Type B pancreatic cell (in vitro differentiated cells): Measurements from ENCODE around the gene FOSB. TPM values are rescaled to one million over a fixed set of nuclear protein-coding genes. Genes with fewer than 3 reads are reported as not detected.

Experiments
- DNase-seq: peaks from one replicate; pipeline ENCODE4 v3.0.0; 2021; ENCODE audit warnings: mixed read lengths; ENCODE audit not compliant: unreplicated experiment; ENCODE audit errors: extremely low spot score
- H3K27ac Mint-ChIP-seq: 2 replicates; pipeline ENCODE4 v1.8.0; 2021; ENCODE audit warnings: mild to moderate bottlenecking, mixed read lengths
- H3K27me3 Mint-ChIP-seq: 2 replicates; pipeline ENCODE4 v1.8.0; 2021; ENCODE audit warnings: mixed read lengths
- H3K36me3 Mint-ChIP-seq: 2 replicates; pipeline ENCODE4 v1.8.0; 2021; ENCODE audit warnings: mixed read lengths
- H3K4me1 Mint-ChIP-seq: one replicate; pipeline ENCODE4 v1.8.0; 2021; ENCODE audit warnings: mixed read lengths; ENCODE audit not compliant: unreplicated experiment
- H3K4me3 Mint-ChIP-seq: 2 replicates; pipeline ENCODE4 v1.8.0; 2021; ENCODE audit warnings: mild to moderate bottlenecking, mixed read lengths
- H3K9me3 Mint-ChIP-seq: 2 replicates; pipeline ENCODE4 v1.8.0; 2021; ENCODE audit warnings: mixed read lengths
- CTCF ChIP-seq: fragments of 200-600 bp; sonication (generic); conservative IDR thresholded peaks from 2 replicates; pipeline ENCODE4 v1.5.0; 2021; ENCODE audit warnings: antibody characterized with exemption, mild to moderate bottlenecking
- total RNA-seq: library from RNA; stranded (reverse); gene quantifications from 2 replicates; pipeline ENCODE4 v1.2.1, GENCODE V29; 2021; ENCODE audit warnings: low replicate concordance

Gene FOSB
- total RNA-seq, 1 donor from 2014 or later, result 28.4 TPM

GRCh38 chr19:45511074-45511473 is 43.3 kb downstream of the FOSB start:
- Mint-ChIP-seq H3K27me3 (no peaks in the 10 kb centered on the region), H3K4me3 (peak overlapping the region; percentile 44), H3K27ac (peak overlapping the region; percentile 41), H3K9me3 (no peaks in the 10 kb centered on the region), H3K36me3 (peaks cover 4% of the 10 kb centered on the region), H3K4me1 (peaks cover 15% of the 10 kb centered on the region)
- no peak for TF ChIP-seq CTCF
- DNase-seq, result no peak

- no peak for TF ChIP-seq CTCF
- H3K36me3 Mint-ChIP-seq, result peaks cover 4% of the 10 kb centered on the region
- H3K4me3 Mint-ChIP-seq, result no peak overlapping the region
- peaks cover 15% of the 10 kb centered on the region for H3K4me1 Mint-ChIP-seq
- H3K27me3 Mint-ChIP-seq, result no peaks in the 10 kb centered on the region
- H3K27ac Mint-ChIP-seq, result peak overlapping the region; percentile 46
- DNase-seq, result no peak
- no peaks in the 10 kb centered on the region for H3K9me3 Mint-ChIP-seq
Observed at GRCh38 chr19:45512881-45513483, 45.2 kb downstream of the FOSB start.

GRCh38 chr19:45514376-45515051 is 46.7 kb downstream of the FOSB start:
- no peak for TF ChIP-seq CTCF
- no peak for DNase-seq

GRCh38 chr19:45515081-45515624 is 47.4 kb downstream of the FOSB start:
- H3K4me3 Mint-ChIP-seq, result no peak overlapping the region
- TF ChIP-seq CTCF, result no peak
- no peaks in the 10 kb centered on the region for H3K27me3 Mint-ChIP-seq
- H3K27ac Mint-ChIP-seq, result no peak overlapping the region
- no peak for DNase-seq
- no peaks in the 10 kb centered on the region for H3K36me3 Mint-ChIP-seq
- H3K9me3 Mint-ChIP-seq, result no peaks in the 10 kb centered on the region
- peaks cover 5% of the 10 kb centered on the region for H3K4me1 Mint-ChIP-seq

More at GRCh38 chr19:45514376-45515051, 46.7 kb downstream of the FOSB start:
- H3K27me3 Mint-ChIP-seq, result no peaks in the 10 kb centered on the region
- no peak overlapping the region for H3K4me3 Mint-ChIP-seq
- H3K36me3 Mint-ChIP-seq, result peaks cover 4% of the 10 kb centered on the region
- H3K4me1 Mint-ChIP-seq, result peaks cover 10% of the 10 kb centered on the region
- no peak overlapping the region for H3K27ac Mint-ChIP-seq
- no peaks in the 10 kb centered on the region for H3K9me3 Mint-ChIP-seq

- peaks cover 5% of the 10 kb centered on the region for H3K4me1 Mint-ChIP-seq
- H3K27me3 Mint-ChIP-seq, result no peaks in the 10 kb centered on the region
Observed at GRCh38 chr19:45515807-45516401, 48.1 kb downstream of the FOSB start.

More at GRCh38 chr19:45515807-45516401, 48.1 kb downstream of the FOSB start:
- TF ChIP-seq CTCF, result no peak
- DNase-seq, result no peak
- Mint-ChIP-seq H3K36me3 (no peaks in the 10 kb centered on the region), H3K9me3 (no peaks in the 10 kb centered on the region), H3K27ac (no peak overlapping the region), H3K4me3 (no peak overlapping the region)
